ENCODE results near the gene ADNP2. TPM values are rescaled to one million over a fixed set of nuclear protein-coding genes. Genes with fewer than 3 reads are reported as not detected.

Gene ADNP2
- total RNA-seq, 4 donors from 2014 or later = 10.4 to 16.6 (median 12.9) TPM

- intact Hi-C loops (cut with DNase I) = no loop called here
Measured at GRCh38 chr18:80183273-80184050, 74.4 kb downstream of the ADNP2 start.

GRCh38 chr18:80184243-80184772, 75.2 kb downstream of the ADNP2 start:
- Histone ChIP-seq H3K9me3 (no peaks in the 10 kb centered on the region), H3K27me3 (no peaks in the 10 kb centered on the region), H3K4me1 (peaks cover 0 to 50% (median 20%) of the 10 kb centered on the region in 3 donors), H3K27ac (no peak overlapping the region), H3K36me3 (peaks cover 0 to 8% (median 0%) of the 10 kb centered on the region in 3 donors), H3K4me3 (no peak overlapping the region)
- WGBS, 2 donors = 87 to 92% methylated on average over 19 to 26 of the region's 26 CpGs
- no peak for DNase-seq
- intact Hi-C loops (cut with DNase I) = no loop called here
- TF ChIP-seq POLR2A (IDR thresholded peaks at IDR 0.05) (no peak), CTCF (IDR thresholded peaks at IDR 0.05) (no peak)

More at GRCh38 chr18:80183273-80184050, 74.4 kb downstream of the ADNP2 start:
- Histone ChIP-seq H3K36me3 (peaks cover 0 to 6% (median 0%) of the 10 kb centered on the region in 3 donors), H3K27me3 (no peaks in the 10 kb centered on the region), H3K4me1 (peaks cover 0 to 53% (median 27%) of the 10 kb centered on the region in 3 donors), H3K9me3 (no peaks in the 10 kb centered on the region), H3K27ac (no peak overlapping the region), H3K4me3 (no peak overlapping the region)
- no peak for TF ChIP-seq CTCF (IDR thresholded peaks at IDR 0.05)
- TF ChIP-seq POLR2A (IDR thresholded peaks at IDR 0.05) = no peak
- 79 to 83% methylated on average over 7 to 13 of the region's 13 CpGs for WGBS, 2 donors
- no peak for DNase-seq

- peaks cover 0 to 43% (median 10%) of the 10 kb centered on the region in 3 donors for H3K4me1 ChIP-seq
- DNase-seq = no peak
- H3K36me3 ChIP-seq = peaks cover 0 to 12% (median 0%) of the 10 kb centered on the region in 3 donors
- H3K4me3 ChIP-seq = no peak overlapping the region
- no peaks in the 10 kb centered on the region for H3K9me3 ChIP-seq
- H3K27ac ChIP-seq = no peak overlapping the region
- intact Hi-C loops (cut with DNase I) = no loop called here
- 95% methylated on average over 12 of the region's 12 CpGs for WGBS, 2 donors
- TF ChIP-seq CTCF (IDR thresholded peaks at IDR 0.05) (no peak), POLR2A (IDR thresholded peaks at IDR 0.05) (no peak)
- no peaks in the 10 kb centered on the region for H3K27me3 ChIP-seq
Measured at GRCh38 chr18:80185545-80185944, 76.5 kb downstream of the ADNP2 start.

- Histone ChIP-seq H3K4me3 (no peak overlapping the region), H3K36me3 (peaks cover 0 to 38% (median 0%) of the 10 kb centered on the region in 3 donors), H3K27me3 (no peaks in the 10 kb centered on the region), H3K27ac (peak overlapping the region in 2 of 4 donors; percentile 54 to 55), H3K4me1 (peaks cover 0 to 20% (median 0%) of the 10 kb centered on the region in 3 donors), H3K9me3 (no peaks in the 10 kb centered on the region)
- DNase-seq = no peak
- TF ChIP-seq CTCF (IDR thresholded peaks at IDR 0.05) (no peak), POLR2A (IDR thresholded peaks at IDR 0.05) (no peak)
- 87 to 92% methylated on average over 12 to 17 of the region's 19 CpGs for WGBS, 2 donors
- intact Hi-C loops (cut with DNase I) = no loop called here
Measured at GRCh38 chr18:80187956-80188642, 79.0 kb downstream of the ADNP2 start.
